ENCODE data around the gene KIF21B. TPM values are rescaled to one million over a fixed set of nuclear protein-coding genes. Genes with fewer than 3 reads are reported as not detected.

KIF21B gene
- total and polyA plus RNA-seq, 2 experiments from 2014 or later, result 0.03 TPM; not detected in 1

DNA sequence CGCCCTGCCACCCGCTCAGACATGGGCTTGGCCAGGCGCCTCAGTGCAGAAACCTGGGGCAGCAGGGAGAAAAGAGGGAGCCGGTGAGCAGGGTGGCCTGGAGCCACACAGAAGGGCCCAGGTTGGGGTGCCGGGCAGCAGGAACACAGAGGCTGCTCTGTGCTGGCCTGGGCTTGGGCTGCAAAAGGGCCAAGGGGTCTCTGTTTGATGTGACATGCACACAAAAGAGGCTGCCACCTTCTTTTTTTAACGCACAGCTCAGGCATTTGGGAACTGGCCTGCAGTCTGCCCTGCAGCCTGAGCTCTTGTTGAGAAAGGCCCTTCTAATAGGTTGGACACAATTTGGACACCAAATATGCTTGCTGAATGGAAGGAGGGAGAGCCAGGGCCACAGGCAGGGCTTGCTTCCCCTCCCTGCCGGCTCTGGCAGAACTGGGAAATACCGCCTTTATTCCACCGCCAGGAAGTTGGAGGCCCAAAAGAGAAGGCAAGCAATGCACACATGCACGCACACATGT, 32.4 kb downstream of the KIF21B start:
- Histone ChIP-seq H3K79me2 (ENCODE audit: insufficient read depth) (no peaks in the 10 kb centered on the region), H2AFZ (no peak overlapping the region), H3K9me2 (ENCODE audit: insufficient read depth) (no peaks in the 10 kb centered on the region), H3K9me3 (ENCODE audit: low read depth) (no peaks in the 10 kb centered on the region), H3K36me3 (ENCODE audit: low read depth) (no peaks in the 10 kb centered on the region), H3K4me3 (no peak overlapping the region), H4K20me1 (ENCODE audit: insufficient read depth) (no peaks in the 10 kb centered on the region), H3F3A (ENCODE audit: insufficient read depth) (no peaks in the 10 kb centered on the region), H3K4me1 (ENCODE audit: insufficient read depth) (no peaks in the 10 kb centered on the region), H3K4me2 (ENCODE audit: unreplicated experiment) (no peak overlapping the region), H3K27ac (no peak overlapping the region), H3K27me3 (replicated peaks; ENCODE audit: insufficient read depth) (no peaks in the 10 kb centered on the region; the same call in 1 of the 2 replicates), H3K9ac (no peak overlapping the region)
- DNase-seq, result no peak
- in situ Hi-C loops (cut with MboI), result no loop called here
- no peak for TF ChIP-seq EZH2 (IDR thresholded peaks at IDR 0.05; ENCODE audit: insufficient read depth, poor library complexity, severe bottlenecking)
- TF ChIP-seq EZH2phosphoT487 (IDR thresholded peaks at IDR 0.05; ENCODE audit: insufficient read depth, low read depth), result no peak
- 41 to 43% methylated on average over 9 to 10 of the region's 10 CpGs for WGBS, 2 experiments (ENCODE audit: low coverage in 1 of 2, low lambda C conversion rate in 2 of 2, missing lambda C conversion rate in 2 of 2)

DNA sequence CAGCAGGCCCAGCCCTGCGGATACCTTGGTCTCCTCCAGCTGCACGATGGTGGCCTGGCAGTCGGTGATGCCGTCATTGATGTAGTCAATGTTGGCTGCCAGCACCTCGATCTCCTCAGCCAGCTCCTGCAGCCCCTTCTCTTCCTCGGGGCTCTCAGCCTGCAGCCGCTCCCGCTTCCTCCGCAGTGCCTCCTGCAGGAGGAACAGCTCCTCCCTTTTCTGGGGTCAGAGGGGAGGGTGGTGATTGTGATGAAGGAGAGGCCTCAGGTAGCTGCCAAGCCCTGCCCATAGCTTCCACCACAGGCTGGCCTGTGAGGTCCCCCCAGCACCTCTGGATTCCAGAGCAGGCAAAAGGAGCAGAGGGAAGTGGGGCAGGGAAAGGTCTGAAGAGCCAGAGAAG, 33.4 kb downstream of the KIF21B start:
- WGBS, 2 experiments (ENCODE audit: low coverage in 1 of 2, low lambda C conversion rate in 2 of 2, missing lambda C conversion rate in 2 of 2), result 88 to 93% methylated on average over 9 of the region's 9 CpGs

DNA sequence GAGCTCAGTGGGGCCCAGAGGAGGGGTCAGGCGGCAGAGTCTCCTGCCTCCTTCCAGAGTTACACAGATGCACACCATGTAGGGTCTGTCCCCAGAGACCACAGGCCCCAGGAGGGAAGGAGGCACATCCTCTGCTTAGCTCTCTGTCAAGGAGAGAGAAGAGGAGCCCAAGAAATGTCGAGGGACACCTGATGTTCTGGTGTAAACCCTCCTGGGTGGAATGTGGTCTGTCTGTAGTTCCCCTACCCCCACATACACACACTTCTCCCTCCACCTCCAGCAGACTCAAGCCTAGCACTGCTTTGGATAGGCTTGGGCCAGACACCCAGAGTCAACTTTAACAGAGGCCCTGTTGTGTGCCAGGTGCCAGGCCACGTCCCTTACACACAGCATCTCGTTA, 34.2 kb downstream of the KIF21B start:
- 53 to 59% methylated on average over 4 of the region's 4 CpGs for WGBS, 2 experiments (ENCODE audit: low coverage in 1 of 2, low lambda C conversion rate in 2 of 2, missing lambda C conversion rate in 2 of 2)
- Histone ChIP-seq H3K4me3 (no peak overlapping the region), H3K4me2 (ENCODE audit: unreplicated experiment) (no peak overlapping the region), H3K4me1 (ENCODE audit: insufficient read depth) (no peaks in the 10 kb centered on the region), H2AFZ (no peak overlapping the region), H3K27me3 (replicated peaks; ENCODE audit: insufficient read depth) (no peaks in the 10 kb centered on the region; the same call in 1 of the 2 replicates), H3F3A (ENCODE audit: insufficient read depth) (no peaks in the 10 kb centered on the region), H3K27ac (no peak overlapping the region), H3K36me3 (ENCODE audit: low read depth) (no peaks in the 10 kb centered on the region), H3K79me2 (ENCODE audit: insufficient read depth) (no peaks in the 10 kb centered on the region), H3K9me2 (ENCODE audit: insufficient read depth) (no peaks in the 10 kb centered on the region), H3K9ac (no peak overlapping the region), H3K9me3 (ENCODE audit: low read depth) (no peaks in the 10 kb centered on the region), H4K20me1 (ENCODE audit: insufficient read depth) (no peaks in the 10 kb centered on the region)
- DNase-seq, result no peak
- TF ChIP-seq EZH2 (IDR thresholded peaks at IDR 0.05; ENCODE audit: insufficient read depth, poor library complexity, severe bottlenecking), result no peak
- no peak for TF ChIP-seq EZH2phosphoT487 (IDR thresholded peaks at IDR 0.05; ENCODE audit: insufficient read depth, low read depth)
- in situ Hi-C loops (cut with MboI), result no loop called here

More for the DNA sequence above, 33.4 kb downstream of the KIF21B start:
- in situ Hi-C loops (cut with MboI), result no loop called here
- no peak for DNase-seq
- no peaks in the 10 kb centered on the region for H3K79me2 ChIP-seq (ENCODE audit: insufficient read depth)
- no peaks in the 10 kb centered on the region for H3K9me2 ChIP-seq (ENCODE audit: insufficient read depth)
- no peak for TF ChIP-seq EZH2phosphoT487 (IDR thresholded peaks at IDR 0.05; ENCODE audit: insufficient read depth, low read depth)
- no peak overlapping the region for H3K4me2 ChIP-seq (ENCODE audit: unreplicated experiment)
- no peaks in the 10 kb centered on the region for H3K36me3 ChIP-seq (ENCODE audit: low read depth)
- H3F3A ChIP-seq (ENCODE audit: insufficient read depth), result no peaks in the 10 kb centered on the region
- H3K9ac ChIP-seq, result no peak overlapping the region
- no peaks in the 10 kb centered on the region; the same call in 1 of the 2 replicates for H3K27me3 ChIP-seq (replicated peaks; ENCODE audit: insufficient read depth)
- no peaks in the 10 kb centered on the region for H3K4me1 ChIP-seq (ENCODE audit: insufficient read depth)
- H3K9me3 ChIP-seq (ENCODE audit: low read depth), result no peaks in the 10 kb centered on the region
- H3K4me3 ChIP-seq, result no peak overlapping the region
- H4K20me1 ChIP-seq (ENCODE audit: insufficient read depth), result no peaks in the 10 kb centered on the region
- no peak overlapping the region for H3K27ac ChIP-seq
- no peak overlapping the region for H2AFZ ChIP-seq

DNA sequence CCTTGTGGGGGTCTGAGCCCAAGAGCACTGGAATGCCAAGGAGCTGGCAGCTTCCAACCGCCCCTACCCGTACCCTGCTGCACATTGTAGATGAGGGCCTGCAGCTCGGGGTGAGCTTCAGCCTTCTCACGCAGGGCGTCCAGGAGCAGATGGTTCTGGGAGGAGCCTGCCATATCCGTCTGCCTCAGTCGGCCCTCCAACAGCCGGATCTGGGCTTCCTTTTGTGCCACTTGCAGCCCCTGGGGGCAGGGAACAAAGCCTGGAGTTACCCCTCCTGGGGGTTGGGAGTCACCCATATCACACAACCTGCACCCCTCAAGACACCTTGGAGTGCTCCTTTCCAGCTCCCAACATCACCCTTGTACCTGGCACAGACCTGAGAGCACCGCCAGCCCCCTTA, 34.8 kb downstream of the KIF21B start:
- Histone ChIP-seq H3K79me2 (ENCODE audit: insufficient read depth) (no peaks in the 10 kb centered on the region), H3K4me2 (ENCODE audit: unreplicated experiment) (no peak overlapping the region), H3K9ac (no peak overlapping the region), H3K9me3 (ENCODE audit: low read depth) (no peaks in the 10 kb centered on the region), H3K27me3 (replicated peaks; ENCODE audit: insufficient read depth) (no peaks in the 10 kb centered on the region; the same call in 1 of the 2 replicates), H3F3A (ENCODE audit: insufficient read depth) (no peaks in the 10 kb centered on the region), H3K9me2 (ENCODE audit: insufficient read depth) (no peaks in the 10 kb centered on the region), H3K27ac (no peak overlapping the region), H3K4me1 (ENCODE audit: insufficient read depth) (no peaks in the 10 kb centered on the region), H3K36me3 (ENCODE audit: low read depth) (no peaks in the 10 kb centered on the region), H3K4me3 (no peak overlapping the region), H2AFZ (no peak overlapping the region), H4K20me1 (ENCODE audit: insufficient read depth) (no peaks in the 10 kb centered on the region)
- 67 to 78% methylated on average over 8 to 9 of the region's 9 CpGs for WGBS, 2 experiments (ENCODE audit: low coverage in 1 of 2, low lambda C conversion rate in 2 of 2, missing lambda C conversion rate in 2 of 2)
- DNase-seq, result no peak
- in situ Hi-C loops (cut with MboI), result no loop called here
- TF ChIP-seq EZH2phosphoT487 (IDR thresholded peaks at IDR 0.05; ENCODE audit: insufficient read depth, low read depth) (no peak), EZH2 (IDR thresholded peaks at IDR 0.05; ENCODE audit: insufficient read depth, poor library complexity, severe bottlenecking) (no peak)

DNA sequence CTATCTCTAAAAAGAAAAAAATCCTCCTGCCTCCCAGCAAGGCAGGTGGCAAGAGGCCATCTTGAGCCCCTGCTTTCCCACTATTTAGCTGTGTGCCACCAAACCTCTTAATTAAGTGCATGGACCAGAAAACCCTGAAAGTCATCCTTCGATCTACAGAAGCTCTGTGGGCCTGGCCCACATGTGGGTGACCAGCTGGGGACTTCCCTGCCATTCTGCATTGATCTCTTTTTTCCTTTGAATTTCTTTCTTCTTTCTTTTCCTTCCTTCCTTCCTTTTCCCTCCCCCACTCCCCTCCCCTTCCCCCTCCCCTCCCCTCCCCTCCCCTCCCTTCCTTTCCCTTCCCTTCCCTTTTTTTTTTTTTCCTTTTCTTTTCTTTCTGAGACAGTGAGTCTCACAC, 38.0 kb downstream of the KIF21B start:
- no peaks in the 10 kb centered on the region for H4K20me1 ChIP-seq (ENCODE audit: insufficient read depth)
- no peak overlapping the region for H3K4me2 ChIP-seq (ENCODE audit: unreplicated experiment)
- H2AFZ ChIP-seq, result no peak overlapping the region
- H3K79me2 ChIP-seq (ENCODE audit: insufficient read depth), result no peaks in the 10 kb centered on the region
- no peaks in the 10 kb centered on the region for H3K9me3 ChIP-seq (ENCODE audit: low read depth)
- no peaks in the 10 kb centered on the region for H3K9me2 ChIP-seq (ENCODE audit: insufficient read depth)
- in situ Hi-C loops (cut with MboI), result no loop called here
- TF ChIP-seq EZH2phosphoT487 (IDR thresholded peaks at IDR 0.05; ENCODE audit: insufficient read depth, low read depth) (no peak), EZH2 (IDR thresholded peaks at IDR 0.05; ENCODE audit: insufficient read depth, poor library complexity, severe bottlenecking) (no peak)
- no peaks in the 10 kb centered on the region for H3F3A ChIP-seq (ENCODE audit: insufficient read depth)
- H3K27ac ChIP-seq, result no peak overlapping the region
- H3K4me3 ChIP-seq, result no peak overlapping the region
- H3K4me1 ChIP-seq (ENCODE audit: insufficient read depth), result no peaks in the 10 kb centered on the region
- no peak overlapping the region for H3K9ac ChIP-seq
- no peak for DNase-seq
- no peaks in the 10 kb centered on the region; the same call in 1 of the 2 replicates for H3K27me3 ChIP-seq (replicated peaks; ENCODE audit: insufficient read depth)
- WGBS, 2 experiments (ENCODE audit: low coverage in 1 of 2, low lambda C conversion rate in 2 of 2, missing lambda C conversion rate in 2 of 2), result 32 to 52% methylated on average over 1 of the region's 1 CpG
- no peaks in the 10 kb centered on the region for H3K36me3 ChIP-seq (ENCODE audit: low read depth)

Data from GM23248 (cell line).